HG02870 (cell line): Measurements from ENCODE around the gene UGT2B15.
"Not testable (repeated sequence)": the region's sequence is repeated elsewhere in the genome, so short reads cannot be mapped to it uniquely, and the experiment has no call there.

ENCODE experiments used
- ATAC-seq: cut with Tn5 transposase; IDR thresholded peaks from one replicate; pipeline ENCODE4 v1.9.1; 2021; ENCODE audit warnings: mild to moderate bottlenecking, moderate library complexity; ENCODE audit not compliant: unreplicated experiment

The UGT2B15 gene

DNA sequence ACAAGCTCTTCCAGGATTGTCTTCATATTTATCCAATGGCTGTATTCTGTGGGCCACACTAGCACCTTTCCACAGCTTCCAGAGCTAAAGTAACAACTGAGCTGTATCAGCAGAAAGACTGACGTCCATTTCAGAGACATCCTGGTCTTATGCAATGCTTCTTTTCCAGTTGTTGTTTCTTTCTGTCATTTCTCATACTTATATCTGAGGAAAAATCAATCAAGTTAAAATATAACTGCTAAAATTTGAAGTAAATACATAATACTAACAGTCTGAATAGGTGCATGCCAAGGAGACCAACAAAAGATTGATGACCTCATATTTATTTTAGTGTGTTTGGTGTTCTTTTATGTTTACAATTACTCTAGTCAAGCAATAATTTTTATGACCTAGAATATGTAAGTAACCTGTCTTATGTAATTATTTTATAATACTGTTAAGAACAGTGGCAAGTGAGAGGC, at the start of gene UGT2B15:
Gene UGT2B15, minus strand, starts transcription at position 174 of the 461 bp plus-strand sequence. Its CDS starts 34 bp downstream, at position 140.
- not testable (repeated sequence) for ATAC-seq

DNA sequence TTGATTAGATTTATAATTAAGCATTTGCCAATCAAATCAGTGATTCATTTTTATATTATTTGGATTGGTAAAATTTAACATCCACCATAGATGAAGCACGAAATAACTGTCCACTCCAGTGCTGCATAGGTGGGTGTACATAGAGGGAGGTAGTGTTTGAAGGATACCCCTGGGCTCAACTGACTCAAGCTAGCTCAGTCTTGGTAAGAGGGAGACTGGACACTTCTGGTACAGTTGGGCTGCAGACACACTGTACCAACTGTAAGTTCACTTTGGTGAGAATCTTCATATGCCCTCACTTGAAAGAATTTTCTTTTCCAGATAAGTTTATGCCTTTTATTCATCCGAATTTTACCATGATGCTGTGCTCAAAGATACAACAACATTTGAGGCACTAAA, 48.6 kb upstream of the UGT2B15 start:
- ATAC-seq: no peak

DNA sequence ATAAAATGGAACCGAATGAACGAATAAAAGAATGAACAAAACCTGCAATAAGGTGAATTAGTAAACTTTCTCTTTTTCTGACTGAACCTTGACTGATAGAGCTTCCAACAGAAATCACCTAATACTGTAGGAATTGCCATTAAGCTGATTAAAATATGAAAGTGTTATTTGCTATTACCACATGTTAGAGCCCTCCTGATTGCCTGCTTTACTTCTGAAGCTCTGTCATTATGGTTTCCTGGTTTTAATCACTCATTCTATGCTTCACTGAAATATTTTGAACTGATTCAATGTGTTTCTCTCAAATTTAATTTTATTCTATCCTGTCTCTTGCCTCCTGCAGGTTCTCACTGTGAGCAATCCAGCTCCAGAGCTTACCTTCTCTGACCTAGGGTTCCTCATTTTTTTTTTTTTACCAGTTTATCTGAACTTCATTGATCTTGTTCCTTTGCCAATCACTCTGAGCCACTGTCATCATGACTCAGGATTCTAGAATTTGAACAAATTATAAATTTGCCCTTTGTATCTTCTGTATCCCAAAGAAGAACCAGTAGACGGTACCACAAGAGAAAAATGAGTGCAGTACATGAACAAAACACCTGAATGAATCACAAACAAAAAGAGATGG, 48.1 kb upstream of the UGT2B15 start:
- ATAC-seq: no peak

DNA sequence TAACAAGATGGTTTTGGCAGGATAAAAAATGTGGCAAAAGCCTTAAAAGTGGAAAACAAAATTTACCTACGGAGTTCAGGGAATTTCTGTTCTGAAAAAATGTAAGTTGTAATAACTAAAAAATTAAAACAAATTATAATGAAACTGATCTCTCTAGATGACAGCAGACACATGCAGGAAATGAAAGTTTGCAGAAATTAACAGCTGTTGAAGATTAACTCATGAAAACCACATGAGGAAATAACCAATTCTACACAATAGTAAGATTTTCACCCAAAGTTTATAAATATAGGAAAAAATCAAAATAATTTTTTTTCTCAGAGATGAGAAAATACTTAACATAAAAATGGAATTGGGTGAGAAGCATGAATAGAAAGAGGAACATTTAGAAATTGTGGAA, 47.5 kb upstream of the UGT2B15 start:
- ATAC-seq: no peak

DNA sequence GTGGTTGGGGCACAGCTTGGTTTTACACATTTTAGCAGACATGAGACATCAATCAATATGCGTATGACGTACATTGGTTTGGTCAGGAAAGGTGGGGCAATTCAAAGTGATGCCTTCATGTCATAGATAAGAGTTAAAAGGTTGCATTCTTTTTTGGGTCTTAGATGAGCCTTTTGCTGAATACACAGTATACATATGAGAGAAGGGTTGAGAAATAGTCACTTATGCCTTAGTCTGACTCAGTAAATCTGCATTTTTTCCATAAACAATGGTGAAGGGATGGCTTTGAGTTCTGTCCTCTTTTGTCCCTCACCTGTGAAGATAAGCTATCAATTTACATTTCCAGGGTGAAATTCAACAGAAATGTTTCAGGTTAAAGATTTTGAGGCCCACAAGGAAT, 43.9 kb upstream of the UGT2B15 start:
- no peak for ATAC-seq

DNA sequence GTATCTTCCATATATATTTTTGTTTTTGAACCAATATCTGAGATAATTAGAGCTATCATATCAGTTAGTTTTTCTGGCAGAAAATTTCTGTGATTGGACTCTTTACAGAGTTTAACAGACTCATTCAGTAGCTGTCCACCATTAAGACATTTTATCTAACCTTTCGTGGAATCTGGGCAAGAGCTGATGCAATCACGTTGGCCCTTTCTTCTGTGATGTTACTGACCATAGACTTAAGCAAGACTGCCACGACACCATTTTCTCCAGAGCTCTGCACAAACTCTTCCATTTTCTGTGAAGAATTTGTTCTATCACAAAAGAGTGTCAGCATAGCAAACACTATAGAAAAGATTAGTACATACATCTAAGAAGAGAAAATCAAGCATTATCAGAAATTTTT, 41.8 kb upstream of the UGT2B15 start:
- ATAC-seq: no peak

DNA sequence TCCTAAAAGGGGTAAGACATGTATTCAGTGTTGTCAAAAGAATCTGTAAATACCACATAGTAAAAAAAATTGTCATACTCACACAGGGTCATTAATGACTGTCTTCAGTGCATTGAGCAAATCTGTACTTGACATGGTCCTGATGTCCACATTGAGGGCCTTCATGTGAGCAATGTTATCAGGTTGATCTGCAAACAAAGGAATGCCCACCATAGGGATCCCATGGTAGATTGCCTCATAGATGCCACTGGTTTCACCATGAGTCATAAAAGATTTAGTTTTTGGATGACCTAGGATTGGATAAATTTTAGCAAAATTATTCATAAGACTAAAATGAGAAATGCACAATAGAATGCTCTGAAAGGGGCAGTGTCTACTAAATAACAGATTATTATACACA, 38.1 kb upstream of the UGT2B15 start:
- no peak for ATAC-seq

DNA sequence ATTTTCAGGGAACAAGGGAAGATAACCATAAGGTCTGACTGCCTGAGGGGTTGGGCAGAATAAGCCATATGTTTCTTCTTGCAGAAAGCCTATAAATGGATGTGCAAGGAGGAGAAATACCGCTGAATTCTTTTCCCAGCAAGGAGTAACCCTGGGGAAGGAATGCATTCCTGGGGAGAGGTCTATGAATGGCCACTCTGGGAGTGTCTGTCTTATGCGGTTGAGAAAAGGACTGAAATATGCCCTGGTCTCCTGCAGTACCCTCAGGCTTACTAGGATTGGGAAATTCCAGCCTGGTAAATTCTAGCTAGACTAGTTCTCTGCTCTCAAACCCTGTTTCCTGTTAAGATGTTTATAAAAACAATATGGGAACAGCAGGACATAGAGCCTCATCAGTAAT, 32.7 kb upstream of the UGT2B15 start:
- ATAC-seq: not testable (repeated sequence)

DNA sequence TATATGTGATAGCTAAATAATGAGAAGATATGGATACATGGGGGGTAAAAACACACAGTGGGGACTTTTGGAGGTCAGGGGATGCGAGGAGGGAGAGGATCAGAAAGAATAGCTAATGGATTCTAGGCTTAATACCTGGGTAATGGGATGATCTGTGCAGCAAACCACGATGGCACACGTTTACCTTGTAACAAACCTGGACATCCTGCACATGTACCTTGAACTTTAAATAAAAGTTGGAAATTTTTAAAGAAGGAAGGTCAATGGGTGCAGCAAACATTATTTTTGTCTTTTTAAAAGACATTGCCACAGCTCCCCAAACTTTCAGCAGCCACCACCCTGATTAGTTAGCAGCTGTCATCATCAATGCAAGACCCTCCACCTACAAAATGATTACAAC, 29.7 kb upstream of the UGT2B15 start:
- ATAC-seq: no peak

DNA sequence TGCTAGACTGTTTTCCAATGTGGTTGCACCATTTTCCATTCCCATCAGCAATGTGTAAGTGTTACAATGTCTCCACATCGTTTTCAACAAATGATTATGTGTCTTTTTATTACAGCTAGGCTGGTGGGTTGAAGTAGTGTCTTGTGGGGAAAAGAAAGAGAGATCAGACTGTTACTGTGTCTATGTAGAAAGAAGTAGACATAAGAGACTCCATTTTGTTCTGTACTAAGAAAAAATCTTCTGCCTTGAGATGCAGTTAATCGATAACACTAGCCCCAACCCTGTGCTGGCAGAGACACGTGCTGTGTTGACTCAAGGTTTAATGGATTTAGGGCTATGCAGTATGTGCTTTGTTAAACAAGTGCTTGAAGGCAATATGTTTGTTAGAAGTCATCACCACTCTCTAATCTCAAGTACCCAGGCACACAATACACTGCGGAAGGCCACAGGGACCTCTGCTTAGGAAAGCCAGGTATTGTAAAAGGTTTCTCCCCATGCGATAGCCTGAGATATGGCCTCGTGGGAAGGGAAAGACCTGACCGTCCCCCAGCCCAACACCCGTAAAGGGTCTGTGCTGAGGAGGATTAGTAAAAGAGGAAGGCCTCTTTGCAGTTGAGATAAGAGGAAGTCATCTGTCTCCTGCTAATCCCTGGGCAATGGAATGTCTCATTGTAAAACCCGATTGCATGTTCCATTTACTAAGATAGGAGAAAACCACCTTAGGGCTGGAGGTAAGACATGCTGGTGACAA, 23.0 kb upstream of the UGT2B15 start:
- ATAC-seq: no peak

DNA sequence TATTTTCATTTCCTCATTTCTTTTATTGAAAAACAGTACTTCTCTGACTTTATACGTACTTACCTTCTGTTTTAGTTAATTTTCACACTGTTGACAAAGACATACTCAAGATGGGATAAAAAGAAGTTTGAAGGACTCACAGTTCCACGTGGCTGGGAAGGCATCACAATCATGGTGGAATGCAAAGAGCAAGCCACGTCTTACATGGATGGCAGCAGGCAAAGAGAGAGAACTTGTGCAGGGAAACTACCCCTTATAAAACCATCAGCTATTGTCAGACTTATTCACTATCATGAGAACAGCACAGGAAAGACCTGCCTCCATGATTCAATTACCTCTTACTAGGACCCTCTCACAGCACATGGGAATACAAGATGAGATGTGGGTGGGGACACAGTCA, 20.7 kb upstream of the UGT2B15 start:
- ATAC-seq: no peak

DNA sequence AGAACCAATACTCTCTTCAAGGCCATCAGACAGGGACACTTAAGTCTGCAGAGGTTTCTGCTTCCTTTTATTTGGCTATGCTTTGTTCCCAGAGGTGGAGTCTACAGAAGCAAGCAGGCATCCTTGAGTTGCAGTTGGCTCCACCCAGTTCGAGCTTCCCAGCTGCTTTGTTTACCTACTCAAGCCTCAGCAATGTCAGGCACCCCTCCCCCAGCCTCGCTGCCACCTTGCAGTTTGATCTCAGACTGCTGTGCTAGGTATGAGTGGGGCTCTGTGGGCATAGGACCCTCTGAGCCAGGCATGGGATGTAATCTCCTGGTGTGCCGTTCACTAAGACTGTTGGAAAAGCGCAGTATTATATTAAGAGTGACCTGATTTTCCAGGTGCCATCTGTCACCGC, 12.6 kb upstream of the UGT2B15 start:
- ATAC-seq: no peak

DNA sequence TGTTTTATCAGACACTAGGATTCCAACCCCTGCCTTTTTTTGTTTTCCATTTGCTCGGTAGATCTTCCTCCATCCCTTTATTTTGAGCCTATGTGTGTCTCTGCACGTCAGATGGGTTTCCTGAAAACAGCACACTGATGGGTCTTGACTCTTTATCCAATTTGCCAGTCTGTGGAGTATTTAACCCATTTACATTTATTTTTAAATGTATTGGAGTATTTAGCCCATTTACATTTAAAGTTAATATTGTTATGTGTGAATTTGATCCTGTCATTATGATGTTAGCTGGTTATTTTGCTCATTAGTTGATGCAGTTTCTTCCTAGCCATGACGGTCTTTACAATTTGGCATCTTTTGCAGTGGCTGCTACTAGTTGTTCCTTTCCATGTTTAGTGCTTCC, 10.8 kb upstream of the UGT2B15 start:
- ATAC-seq: not testable (repeated sequence)

DNA sequence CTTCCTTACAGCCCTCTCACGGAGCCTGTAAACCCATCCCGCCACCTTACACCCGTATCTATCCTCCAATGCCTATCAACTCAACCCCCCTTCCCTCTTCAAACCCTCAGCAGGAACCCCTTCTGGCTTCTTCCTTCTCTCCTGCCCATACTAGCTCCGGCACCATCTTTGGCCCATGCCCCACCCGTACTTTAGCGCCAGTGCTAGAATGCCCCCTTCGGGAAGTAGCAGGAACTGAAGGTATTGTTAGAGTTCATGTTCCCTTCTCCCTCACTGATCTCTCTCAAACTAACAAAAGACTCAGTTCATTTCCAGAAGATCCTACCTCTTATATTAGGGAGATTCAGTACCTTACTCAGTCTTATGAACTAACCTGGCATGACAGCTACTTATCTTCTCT, 2.7 kb upstream of the UGT2B15 start:
- no peak for ATAC-seq

DNA sequence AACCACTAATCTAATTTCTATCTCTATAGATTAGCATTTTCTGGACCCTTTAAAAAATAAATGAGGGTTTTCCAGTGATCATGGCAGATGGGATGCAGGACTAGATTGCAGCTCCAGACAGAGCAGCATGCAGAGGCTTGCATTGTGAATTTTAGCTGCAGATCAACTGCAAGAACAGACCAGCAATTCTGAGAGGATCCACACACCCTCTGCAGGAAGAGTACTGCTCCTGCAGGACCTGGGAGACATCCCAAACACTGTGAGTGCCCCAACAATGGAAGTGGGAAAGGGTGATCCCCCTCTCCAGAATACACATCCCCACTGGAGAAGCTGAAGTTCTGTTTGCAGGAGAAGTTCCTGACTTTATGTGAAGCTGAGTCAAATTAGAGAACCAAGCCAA, 765 bp upstream of the UGT2B15 start:
- not testable (repeated sequence) for ATAC-seq

DNA sequence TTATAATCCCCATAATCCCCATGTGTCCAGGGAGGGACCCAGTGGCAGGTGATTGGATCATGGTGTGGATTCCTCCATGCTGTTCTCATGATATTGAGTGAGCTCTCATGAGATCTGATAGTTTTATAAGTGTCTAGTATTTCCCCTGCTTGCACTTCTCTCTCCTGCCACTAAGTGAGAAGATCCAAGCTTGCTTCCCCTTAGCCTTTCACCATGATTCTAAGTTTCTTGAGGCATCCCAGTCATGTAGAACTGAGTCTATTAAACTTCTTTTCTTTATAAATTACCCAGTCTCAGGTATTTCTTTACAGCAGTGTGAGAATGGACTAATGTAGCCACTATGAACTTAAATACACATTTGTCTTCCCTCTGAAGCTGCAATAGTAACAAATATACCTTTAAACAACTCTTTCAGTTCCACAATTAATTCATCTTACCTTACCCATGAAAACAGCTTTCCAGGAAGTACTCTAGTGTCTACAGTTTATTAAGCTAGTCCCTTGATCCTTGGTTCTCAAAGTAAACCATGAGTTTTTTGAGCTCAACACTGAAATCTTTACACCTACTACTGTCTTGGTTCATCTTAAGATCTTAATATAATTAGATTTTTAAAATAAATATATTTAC, 1.8 kb downstream of the UGT2B15 start:
- peak; percentile 45 for ATAC-seq

DNA sequence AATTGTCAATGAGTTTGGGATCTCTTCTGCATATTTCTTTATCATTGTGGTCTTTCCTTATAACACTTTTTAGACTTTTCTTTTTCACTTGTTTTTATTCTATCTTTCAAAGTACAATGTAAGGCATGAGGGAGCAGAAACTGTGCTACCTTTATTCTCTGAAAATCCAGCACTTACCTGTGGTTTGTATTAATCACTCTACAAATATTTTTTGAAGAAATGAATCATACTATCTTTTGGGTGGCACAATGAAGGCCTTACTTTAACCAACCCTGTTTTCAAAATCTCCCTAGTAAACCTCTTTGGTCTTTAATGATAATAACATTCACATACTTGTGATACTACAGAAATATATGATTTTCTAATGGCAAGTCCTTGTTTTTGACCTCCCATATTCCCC, 2.9 kb downstream of the UGT2B15 start:
- not testable (repeated sequence) for ATAC-seq

DNA sequence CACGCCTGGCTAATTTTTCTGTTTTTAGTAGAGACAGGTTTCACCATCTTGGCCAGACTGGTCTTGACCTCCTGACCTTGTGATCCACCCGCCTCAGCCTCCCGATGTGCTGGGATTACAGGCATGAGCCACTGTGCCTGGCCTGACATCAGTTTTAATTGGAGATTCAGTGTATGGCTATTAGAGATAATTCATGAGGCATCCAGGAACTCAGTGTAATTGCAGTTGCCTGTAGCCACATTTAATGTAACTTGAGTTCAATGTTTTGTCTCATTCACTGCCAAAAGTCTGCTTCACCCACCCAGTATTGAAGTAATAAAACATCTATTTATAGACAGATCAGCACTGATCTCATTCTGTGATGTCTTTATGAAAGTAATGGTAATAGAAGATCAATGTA, 5.7 kb downstream of the UGT2B15 start:
- ATAC-seq: not testable (repeated sequence)

DNA sequence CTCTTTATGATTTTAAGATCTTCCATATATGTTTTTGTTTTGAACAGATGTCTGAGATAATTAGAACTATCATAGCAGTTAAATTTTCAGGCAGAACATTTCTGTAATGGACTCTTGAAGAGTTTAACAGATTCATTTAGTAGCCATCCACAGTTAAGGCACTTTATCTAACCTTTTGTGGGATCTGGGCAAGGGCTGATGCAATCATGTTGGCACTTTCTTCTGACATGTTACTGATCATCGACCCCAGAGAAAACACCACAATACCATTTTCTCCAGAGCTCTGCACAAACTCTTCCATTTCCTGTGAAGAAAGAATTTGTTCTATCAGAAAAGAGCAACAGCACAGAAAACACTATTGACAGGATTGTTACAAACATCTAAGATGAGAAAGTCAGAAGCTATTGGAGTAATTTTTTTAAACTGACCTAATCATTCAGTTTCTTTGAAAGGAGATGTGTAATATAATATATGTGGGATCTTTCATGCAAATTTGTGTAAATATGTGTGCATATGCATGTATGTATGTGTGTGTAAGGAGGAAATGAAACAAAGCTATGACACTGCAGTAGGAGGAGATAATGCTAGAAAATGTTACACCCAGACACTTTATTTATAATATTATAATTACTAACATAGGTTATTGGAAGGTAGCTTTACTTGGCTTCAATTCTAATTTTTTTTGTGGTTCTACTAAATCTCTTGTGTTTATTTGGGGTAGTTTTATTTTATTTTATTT, 7.4 kb downstream of the UGT2B15 start:
- ATAC-seq: not testable (repeated sequence)

DNA sequence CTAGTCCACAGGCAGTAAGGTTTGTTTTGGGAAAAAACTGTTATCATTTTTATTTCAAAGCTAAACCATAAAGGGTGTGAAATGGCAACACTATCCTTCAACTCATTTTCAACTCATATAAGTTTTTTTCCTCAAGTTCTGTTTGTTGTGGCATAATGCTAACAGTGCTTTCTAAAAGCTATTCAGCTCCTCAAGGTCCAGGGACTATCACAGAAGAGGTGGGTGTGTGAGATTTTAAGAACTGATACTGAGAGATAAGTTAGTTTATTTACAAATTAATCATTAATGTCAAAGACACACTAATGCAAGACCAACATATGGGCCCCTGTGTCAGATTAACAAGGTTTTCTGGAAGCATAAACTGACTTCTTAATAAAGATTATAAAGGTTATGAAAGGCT, 11.8 kb downstream of the UGT2B15 start:
- no peak for ATAC-seq

DNA sequence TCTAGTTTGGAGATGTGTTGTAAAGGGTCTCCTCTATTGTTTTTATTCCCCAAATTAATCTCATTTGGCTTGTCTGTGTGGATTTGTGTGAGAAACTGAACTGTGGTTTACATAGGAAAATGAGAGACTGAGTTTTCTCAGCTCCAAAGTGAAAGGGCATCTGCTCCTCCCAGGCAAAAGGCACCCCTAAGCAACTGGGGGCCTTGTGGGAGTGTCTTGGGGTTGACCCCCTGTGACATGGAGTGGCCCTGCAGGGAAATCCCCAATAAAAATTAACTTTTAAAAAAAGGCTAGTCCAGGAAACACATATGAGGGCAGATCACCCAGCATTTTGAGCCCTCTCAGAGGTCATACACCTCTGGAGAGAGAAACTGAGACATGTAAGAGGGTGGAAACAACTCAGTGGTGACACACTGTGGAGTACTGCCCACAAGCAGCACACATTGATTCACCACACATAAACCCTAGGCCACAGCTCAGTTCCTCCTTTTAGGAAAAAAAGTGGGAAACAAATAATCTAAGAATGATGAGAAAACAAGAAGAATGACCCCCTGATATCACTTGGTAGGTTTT, 13.3 kb downstream of the UGT2B15 start:
- peak; percentile 75 for ATAC-seq
